Neural progenitor cell (in vitro differentiated cells): ENCODE measurements around the gene THUMPD3. TPM values are rescaled to one million over a fixed set of nuclear protein-coding genes. Genes with fewer than 3 reads are reported as not detected.

Experiments
- DNase-seq: peaks from one replicate; pipeline ENCODE4 v3.0.0-alpha.2; 2016; ENCODE audit warnings: low spot score
- H2AFZ ChIP-seq: fragments of 200-600 bp; sonication (generic); replicated peaks from 2 replicates; pipeline ENCODE4 v1.6.1; 2016; ENCODE audit warnings: antibody characterized with exemption
- H3F3A ChIP-seq: fragments of 200-600 bp; sonication (generic); 2 replicates; pipeline ENCODE4 v1.6.1; 2016; ENCODE audit warnings: antibody characterized with exemption, low read depth
- H3K27ac ChIP-seq: fragments of 200-600 bp; sonication (generic); 2 replicates; pipeline ENCODE4 v1.5.1; 2016; ENCODE audit warnings: mild to moderate bottlenecking
- H3K27me3 ChIP-seq: fragments of 200-600 bp; sonication (generic); 2 replicates; pipeline ENCODE4 v1.6.1; 2016; ENCODE audit warnings: mild to moderate bottlenecking, moderate library complexity
- H3K36me3 ChIP-seq: fragments of 200-600 bp; sonication (generic); 2 replicates; pipeline ENCODE4 v1.5.1; 2016
- H3K4me1 ChIP-seq: fragments of 200-600 bp; sonication (generic); 2 replicates; pipeline ENCODE4 v1.6.1; 2016; ENCODE audit warnings: mixed run types
- H3K4me2 ChIP-seq: fragments of 200-600 bp; sonication (generic); 2 replicates; pipeline ENCODE4 v1.6.1; 2016
- H3K4me3 ChIP-seq: fragments of 200-600 bp; sonication (generic); 2 replicates; pipeline ENCODE4 v1.5.1; 2016
- H3K79me2 ChIP-seq: fragments of 200-600 bp; sonication (generic); 2 replicates; pipeline ENCODE4 v1.6.1; 2016; ENCODE audit warnings: low read depth
- H3K9ac ChIP-seq: fragments of 200-600 bp; sonication (generic); 2 replicates; pipeline ENCODE4 v1.6.1; 2016
- H3K9me3 ChIP-seq: fragments of 200-600 bp; sonication (generic); 2 replicates; pipeline ENCODE4 v1.5.1; 2016; ENCODE audit warnings: low read depth
- H4K20me1 ChIP-seq: fragments of 200-600 bp; sonication (generic); 2 replicates; pipeline ENCODE4 v1.6.1; 2016; ENCODE audit warnings: low read depth
- H3K27ac Mint-ChIP-seq: 3 replicates; pipeline ENCODE4 v1.8.0; 2021; ENCODE audit warnings: mixed read lengths
- H3K27me3 Mint-ChIP-seq: 2 replicates; pipeline ENCODE4 v1.8.0; 2022; ENCODE audit warnings: low read depth, mild to moderate bottlenecking, inconsistent platforms, moderate library complexity, mixed read lengths; ENCODE audit not compliant: insufficient read depth
- H3K36me3 Mint-ChIP-seq: 3 replicates; pipeline ENCODE4 v1.8.0; 2021; ENCODE audit warnings: mixed read lengths
- H3K4me1 Mint-ChIP-seq: 3 replicates; pipeline ENCODE4 v1.8.0; 2021; ENCODE audit warnings: mixed read lengths
- H3K4me3 Mint-ChIP-seq: 3 replicates; pipeline ENCODE4 v1.8.0; 2021; ENCODE audit warnings: mild to moderate bottlenecking, moderate library complexity, mixed read lengths
- H3K9me3 Mint-ChIP-seq: 3 replicates; pipeline ENCODE4 v1.8.0; 2020; ENCODE audit warnings: mixed read lengths
- CTCF ChIP-seq: fragments of 200-600 bp; sonication (generic); IDR thresholded peaks from 2 replicates; pipeline ENCODE4 v1.5.1; 2017; ENCODE audit warnings: antibody characterized with exemption, mild to moderate bottlenecking
- EZH2 ChIP-seq: fragments of 200-600 bp; sonication (generic); IDR thresholded peaks from 2 replicates; pipeline ENCODE4 v1.6.1; 2017; ENCODE audit warnings: antibody characterized with exemption, mild to moderate bottlenecking, moderate library complexity
- EZH2phosphoT487 ChIP-seq: fragments of 200-600 bp; sonication (generic); IDR thresholded peaks from 2 replicates; pipeline ENCODE4 v1.6.1; 2017; ENCODE audit warnings: antibody characterized with exemption
- total RNA-seq: library from RNA; depleted of rRNA; stranded (reverse); fragments of >200 nt; gene quantifications from 2 replicates; pipeline ENCODE4 v1.2.3, GENCODE V29; 2015; ENCODE audit warnings: low replicate concordance

The THUMPD3 gene
- 20.5 and 23.9 TPM in 2 replicates for total RNA-seq

- H3K27me3 ChIP-seq: no peaks in the 10 kb centered on the region
- peak within 1 kb of the TSS; percentile 91 for H3K27ac Mint-ChIP-seq
- H3K4me3 Mint-ChIP-seq: peak within 1 kb of the TSS; percentile 95
- H3K27ac ChIP-seq: peak within 1 kb of the TSS; percentile 63
- peak within 1 kb of the TSS; percentile 77 for H2AFZ ChIP-seq
- no peaks in the 10 kb centered on the region for H4K20me1 ChIP-seq
- H3K9me3 Mint-ChIP-seq: no peaks in the 10 kb centered on the region
- peak within 1 kb of the TSS; percentile 49 for H3K4me3 ChIP-seq
- H3K9ac ChIP-seq: no peak within 1 kb of the TSS
- peaks cover 6% of the 10 kb centered on the region for H3F3A ChIP-seq
- TF ChIP-seq CTCF (no peak), EZH2 (no peak), EZH2phosphoT487 (no peak)
- H3K36me3 ChIP-seq: no peaks in the 10 kb centered on the region
- peak; percentile 82 for DNase-seq
- H3K9me3 ChIP-seq: no peaks in the 10 kb centered on the region
- peaks cover 15% of the 10 kb centered on the region for H3K79me2 ChIP-seq
- no peaks in the 10 kb centered on the region for H3K4me1 ChIP-seq
- peak within 1 kb of the TSS; percentile 72 for H3K4me2 ChIP-seq
- peaks cover 5% of the 10 kb centered on the region for H3K36me3 Mint-ChIP-seq
- no peaks in the 10 kb centered on the region for H3K27me3 Mint-ChIP-seq
- H3K4me1 Mint-ChIP-seq: peaks cover 18% of the 10 kb centered on the region
Measured at GRCh38 chr3:9362731-9363530, at the start of gene THUMPD3. TSS of gene THUMPD3 (plus strand) at chr3:9363054. CDS start at chr3:9365069, 2,015 bp downstream.

- H3K27me3 ChIP-seq: no peaks in the 10 kb centered on the region
- H3K36me3 ChIP-seq: no peaks in the 10 kb centered on the region
- H4K20me1 ChIP-seq: no peaks in the 10 kb centered on the region
- H3K9me3 ChIP-seq: no peaks in the 10 kb centered on the region
- no peaks in the 10 kb centered on the region for H3K79me2 ChIP-seq
- DNase-seq: no peak
- no peak overlapping the region for H3K9ac ChIP-seq
- no peak overlapping the region for H3K4me2 ChIP-seq
- H3K4me1 ChIP-seq: peaks cover 46% of the 10 kb centered on the region
- Mint-ChIP-seq H3K27me3 (peaks cover 12% of the 10 kb centered on the region), H3K4me1 (peaks cover 46% of the 10 kb centered on the region), H3K27ac (no peak overlapping the region), H3K4me3 (no peak overlapping the region), H3K9me3 (peaks cover 3% of the 10 kb centered on the region), H3K36me3 (no peaks in the 10 kb centered on the region)
- no peak overlapping the region for H3K27ac ChIP-seq
- TF ChIP-seq CTCF: no peak
- TF ChIP-seq EZH2: no peak
- no peak for TF ChIP-seq EZH2phosphoT487
- H3K4me3 ChIP-seq: no peak overlapping the region
- peaks cover 33% of the 10 kb centered on the region for H3F3A ChIP-seq
- no peak overlapping the region for H2AFZ ChIP-seq
Measured at GRCh38 chr3:9314796-9315195, 48.1 kb upstream of the THUMPD3 start.

- H3K9me3 ChIP-seq: no peaks in the 10 kb centered on the region
- no peak overlapping the region for H3K9ac ChIP-seq
- H3F3A ChIP-seq: peaks cover 33% of the 10 kb centered on the region
- H3K4me3 ChIP-seq: peak overlapping the region; percentile 24
- H3K4me3 Mint-ChIP-seq: peak overlapping the region; percentile 63
- H4K20me1 ChIP-seq: no peaks in the 10 kb centered on the region
- peaks cover 7% of the 10 kb centered on the region for H3K9me3 Mint-ChIP-seq
- DNase-seq: peak; percentile 83
- H3K27me3 ChIP-seq: no peaks in the 10 kb centered on the region
- H3K36me3 ChIP-seq: no peaks in the 10 kb centered on the region
- H3K27me3 Mint-ChIP-seq: peaks cover 12% of the 10 kb centered on the region
- no peaks in the 10 kb centered on the region for H3K79me2 ChIP-seq
- peak overlapping the region; percentile 100 for H3K27ac Mint-ChIP-seq
- no peak overlapping the region for H2AFZ ChIP-seq
- peaks cover 46% of the 10 kb centered on the region for H3K4me1 ChIP-seq
- H3K27ac ChIP-seq: peak overlapping the region; percentile 95
- peak; percentile 28 for TF ChIP-seq EZH2
- TF ChIP-seq EZH2phosphoT487: peak; percentile 32
- TF ChIP-seq CTCF: no peak
- H3K4me1 Mint-ChIP-seq: peaks cover 51% of the 10 kb centered on the region
- H3K36me3 Mint-ChIP-seq: peaks cover 5% of the 10 kb centered on the region
- peak overlapping the region; percentile 71 for H3K4me2 ChIP-seq
Measured at GRCh38 chr3:9316881-9317361, 45.9 kb upstream of the THUMPD3 start.
